ENCODE data around the gene COBL. TPM values are rescaled to one million over a fixed set of nuclear protein-coding genes. Genes with fewer than 3 reads are reported as not detected.

The COBL gene
- total and polyA plus RNA-seq, 2 of the 4 experiments (the other 2 are of a cell fraction) = under 0.01 TPM; not detected in 1

DNA sequence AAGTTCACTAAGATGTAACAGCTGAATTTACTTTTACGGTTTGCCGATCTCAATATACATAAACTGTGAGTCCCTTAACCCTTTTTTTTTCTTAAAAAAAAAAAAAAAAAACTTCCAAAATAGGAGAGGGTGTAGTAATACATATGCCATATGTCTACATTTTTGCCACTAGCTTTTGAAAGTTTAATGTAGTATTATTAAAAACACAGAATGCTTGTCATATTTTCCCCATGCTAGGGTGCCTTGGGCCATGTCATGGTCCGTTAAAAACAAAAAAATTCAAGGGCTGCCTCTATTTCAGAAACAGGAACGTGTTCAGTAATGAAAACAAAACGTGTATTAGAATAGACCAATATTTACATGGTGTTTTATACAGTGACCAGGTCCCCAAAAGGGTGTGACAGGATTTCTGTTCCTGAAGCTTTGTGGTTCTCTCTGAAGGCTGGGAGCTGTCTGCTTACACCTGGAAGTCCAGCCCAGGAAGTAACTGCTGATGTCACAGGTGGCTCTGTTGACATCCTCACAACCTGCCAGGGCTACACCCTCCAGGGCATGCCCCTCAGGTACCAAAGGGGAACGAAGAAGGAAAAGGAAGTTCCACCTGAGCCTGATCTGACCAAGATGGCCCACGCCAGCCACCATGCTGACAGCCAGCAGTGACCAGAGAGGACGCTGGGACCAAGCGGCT, 79.0 kb downstream of the COBL start:
- Histone ChIP-seq H3K9me1 (ENCODE audit: insufficient read depth, low read length) (no peaks in the 10 kb centered on the region), H3K4me2 (ENCODE audit: low read depth, low read length) (no peak overlapping the region), H3K14ac (replicated peaks; ENCODE audit: low read depth, low read length) (no peak overlapping the region), H2AK5ac (ENCODE audit: low read depth, low read length) (no peak overlapping the region), H3K23ac (ENCODE audit: low read depth, low read length) (no peak overlapping the region), H4K20me1 (ENCODE audit: insufficient read depth, low read length) (no peaks in the 10 kb centered on the region), H2BK120ac (ENCODE audit: low read depth, low read length) (no peak overlapping the region), H3K18ac (ENCODE audit: low read depth, low read length) (no peak overlapping the region), H4K8ac (ENCODE audit: low read depth in 2 of 2, low read length in 2 of 2) (no peak overlapping the region), H3K4me1 (ENCODE audit: control insufficient read depth, insufficient read depth, low read length) (no peaks in the 10 kb centered on the region), H3K9me3 (ENCODE audit: control insufficient read depth, insufficient read depth, low read length) (no peaks in the 10 kb centered on the region), H4K5ac (ENCODE audit: low read depth, low read length) (no peak overlapping the region), H2AFZ (replicated peaks; ENCODE audit: low read length, poor library complexity) (no peak overlapping the region), H3K4me3 (ENCODE audit: insufficient read depth, low read depth, low read length) (no peak overlapping the region), H2BK5ac (ENCODE audit: low read depth, low read length, poor library complexity, severe bottlenecking) (no peak overlapping the region), H3K36me3 (ENCODE audit: control insufficient read depth, insufficient read depth, low read length) (no peaks in the 10 kb centered on the region), H4K91ac (ENCODE audit: insufficient read depth, low read depth, low read length) (no peak overlapping the region), H3K9ac (ENCODE audit: low read depth, low read length) (no peak overlapping the region), H3K27me3 (ENCODE audit: control insufficient read depth, insufficient read depth, low read length) (no peaks in the 10 kb centered on the region), H3K79me1 (ENCODE audit: low read depth in 1 of 2, low read length in 2 of 2) (no peaks in the 10 kb centered on the region), H3K27ac (ENCODE audit: insufficient read depth, low read length) (no peak overlapping the region), H2BK15ac (ENCODE audit: low read depth, low read length) (no peak overlapping the region), H3K56ac (ENCODE audit: extremely low read depth, insufficient read depth, low read length) (no peak overlapping the region), H3K4ac (ENCODE audit: low read depth, low read length) (no peak overlapping the region), H2BK20ac (ENCODE audit: low read depth, low read length) (no peak overlapping the region), H2AK9ac (replicated peaks; ENCODE audit: low read depth, low read length, poor library complexity) (no peak overlapping the region)
- ATAC-seq (ENCODE audit: low read depth) (no peak), DNase-seq (no peak)
- no CpG with 5 or more reads among the region's 9 CpGs for WGBS, 2 experiments (ENCODE audit: extremely low coverage in 2 of 2, insufficient read length in 1 of 2)
- POLR2A ChIA-PET (ENCODE audit: unreplicated experiment) = no interaction called here
- intact Hi-C loops (cut with micrococcal nuclease) = no loop called here
- in situ Hi-C loops (cut with MboI; ENCODE audit: low sequenced_read_pairs) = no loop called here
- TF ChIP-seq SMC3 (IDR thresholded peaks at IDR 0.05; ENCODE audit: low read depth, low read length) = no peak
- TF ChIP-seq MXI1 (IDR thresholded peaks at IDR 0.05; ENCODE audit: borderline replicate concordance, low read depth, low read length) = no peak
- TF ChIP-seq RAD21 (IDR thresholded peaks at IDR 0.05; ENCODE audit: low read length) = no peak
- TF ChIP-seq POLR2A (IDR thresholded peaks at IDR 0.05; ENCODE audit: low read depth, low read length) = no peak
- TF ChIP-seq MAZ (IDR thresholded peaks at IDR 0.05; ENCODE audit: borderline replicate concordance, low read depth, low read length) = no peak
- TF ChIP-seq RFX5 (IDR thresholded peaks at IDR 0.05; ENCODE audit: low read depth, low read length) = no peak
- TF ChIP-seq, protein P1, sequence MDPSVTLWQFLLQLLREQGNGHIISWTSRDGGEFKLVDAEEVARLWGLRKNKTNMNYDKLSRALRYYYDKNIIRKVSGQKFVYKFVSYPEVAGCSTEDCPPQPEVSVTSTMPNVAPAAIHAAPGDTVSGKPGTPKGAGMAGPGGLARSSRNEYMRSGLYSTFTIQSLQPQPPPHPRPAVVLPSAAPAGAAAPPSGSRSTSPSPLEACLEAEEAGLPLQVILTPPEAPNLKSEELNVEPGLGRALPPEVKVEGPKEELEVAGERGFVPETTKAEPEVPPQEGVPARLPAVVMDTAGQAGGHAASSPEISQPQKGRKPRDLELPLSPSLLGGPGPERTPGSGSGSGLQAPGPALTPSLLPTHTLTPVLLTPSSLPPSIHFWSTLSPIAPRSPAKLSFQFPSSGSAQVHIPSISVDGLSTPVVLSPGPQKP (IDR thresholded peaks at IDR 0.05; ENCODE audit: borderline replicate concordance, low read depth, low read length) = no peak
- TF ChIP-seq RCOR1 (IDR thresholded peaks at IDR 0.05; ENCODE audit: insufficient replicate concordance, low read length) = no peak
- TF ChIP-seq CHD1 (IDR thresholded peaks at IDR 0.05; ENCODE audit: low read depth, low read length) = no peak
- TF ChIP-seq MAFK (IDR thresholded peaks at IDR 0.05; ENCODE audit: low read depth, low read length) = no peak
- TF ChIP-seq USF2 (IDR thresholded peaks at IDR 0.05; ENCODE audit: low read depth, low read length) = no peak
- TF ChIP-seq, protein P2, sequence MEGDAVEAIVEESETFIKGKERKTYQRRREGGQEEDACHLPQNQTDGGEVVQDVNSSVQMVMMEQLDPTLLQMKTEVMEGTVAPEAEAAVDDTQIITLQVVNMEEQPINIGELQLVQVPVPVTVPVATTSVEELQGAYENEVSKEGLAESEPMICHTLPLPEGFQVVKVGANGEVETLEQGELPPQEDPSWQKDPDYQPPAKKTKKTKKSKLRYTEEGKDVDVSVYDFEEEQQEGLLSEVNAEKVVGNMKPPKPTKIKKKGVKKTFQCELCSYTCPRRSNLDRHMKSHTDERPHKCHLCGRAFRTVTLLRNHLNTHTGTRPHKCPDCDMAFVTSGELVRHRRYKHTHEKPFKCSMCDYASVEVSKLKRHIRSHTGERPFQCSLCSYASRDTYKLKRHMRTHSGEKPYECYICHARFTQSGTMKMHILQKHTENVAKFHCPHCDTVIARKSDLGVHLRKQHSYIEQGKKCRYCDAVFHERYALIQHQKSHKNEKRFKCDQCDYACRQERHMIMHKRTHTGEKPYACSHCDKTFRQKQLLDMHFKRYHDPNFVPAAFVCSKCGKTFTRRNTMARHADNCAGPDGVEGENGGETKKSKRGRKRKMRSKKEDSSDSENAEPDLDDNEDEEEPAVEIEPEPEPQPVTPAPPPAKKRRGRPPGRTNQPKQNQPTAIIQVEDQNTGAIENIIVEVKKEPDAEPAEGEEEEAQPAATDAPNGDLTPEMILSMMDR (conservative IDR thresholded peaks at IDR 0.05; ENCODE audit: low read depth, low read length) = no peak
- no peak for TF ChIP-seq CEBPB (IDR thresholded peaks at IDR 0.05; ENCODE audit: low read depth, low read length)
- TF ChIP-seq FOS (IDR thresholded peaks at IDR 0.05; ENCODE audit: low read depth, low read length) = no peak
- no peak for TF ChIP-seq BHLHE40 (IDR thresholded peaks at IDR 0.05; ENCODE audit: low read depth, low read length)
- CTCF ChIA-PET = interaction anchor here (0.5 kb wide), 1 partner anchor 973 kb away, joined by 3 read pairs; no protein-coding TSS in a partner anchor
- dilution Hi-C loops (cut with HindIII; ENCODE audit: low sequenced_read_pairs, unreplicated experiment) = no loop called here
- no TSS peak for BruUV-seq (replicated peaks)

Data from IMR-90 (cell line).